Hepatocyte (in vitro differentiated cells): Measurements from ENCODE around the gene SH3GL2.

Experiments
- EZH2phosphoT487 ChIP-seq: fragments of 200-600 bp; sonication (generic); IDR thresholded peaks from one replicate; pipeline ENCODE4 v1.6.1; 2018; ENCODE audit warnings: antibody characterized with exemption, mild to moderate bottlenecking, low read depth, moderate library complexity; ENCODE audit not compliant: unreplicated experiment, severe bottlenecking
- TF ChIP-seq, protein P1 (sequence below): fragments of 200-600 bp; sonication (generic); IDR thresholded peaks from 2 replicates; pipeline ENCODE4 v1.5.1; 2016; ENCODE audit warnings: antibody characterized with exemption, mild to moderate bottlenecking; ENCODE audit not compliant: poor library complexity

DNA sequence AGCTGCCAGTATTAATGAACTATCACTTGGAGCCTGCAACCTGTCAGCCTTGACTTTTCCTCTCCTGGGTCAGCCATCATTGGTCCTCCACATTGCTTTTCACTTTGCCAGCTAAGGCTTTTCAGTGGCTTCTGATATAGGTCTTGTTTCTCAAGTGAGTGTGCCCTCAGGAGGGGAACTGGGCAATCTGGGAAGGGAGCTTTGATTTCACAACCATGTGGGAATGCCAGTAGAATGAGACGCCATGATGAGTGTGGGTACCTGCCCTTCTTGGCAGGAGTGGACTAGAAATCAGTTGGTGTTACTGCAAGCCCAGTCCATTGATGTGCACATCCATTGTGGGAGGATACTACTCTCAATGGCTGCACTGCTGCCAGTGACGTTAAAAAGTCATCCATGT, 54.1 kb downstream of the SH3GL2 start:
- TF ChIP-seq, protein P1, sequence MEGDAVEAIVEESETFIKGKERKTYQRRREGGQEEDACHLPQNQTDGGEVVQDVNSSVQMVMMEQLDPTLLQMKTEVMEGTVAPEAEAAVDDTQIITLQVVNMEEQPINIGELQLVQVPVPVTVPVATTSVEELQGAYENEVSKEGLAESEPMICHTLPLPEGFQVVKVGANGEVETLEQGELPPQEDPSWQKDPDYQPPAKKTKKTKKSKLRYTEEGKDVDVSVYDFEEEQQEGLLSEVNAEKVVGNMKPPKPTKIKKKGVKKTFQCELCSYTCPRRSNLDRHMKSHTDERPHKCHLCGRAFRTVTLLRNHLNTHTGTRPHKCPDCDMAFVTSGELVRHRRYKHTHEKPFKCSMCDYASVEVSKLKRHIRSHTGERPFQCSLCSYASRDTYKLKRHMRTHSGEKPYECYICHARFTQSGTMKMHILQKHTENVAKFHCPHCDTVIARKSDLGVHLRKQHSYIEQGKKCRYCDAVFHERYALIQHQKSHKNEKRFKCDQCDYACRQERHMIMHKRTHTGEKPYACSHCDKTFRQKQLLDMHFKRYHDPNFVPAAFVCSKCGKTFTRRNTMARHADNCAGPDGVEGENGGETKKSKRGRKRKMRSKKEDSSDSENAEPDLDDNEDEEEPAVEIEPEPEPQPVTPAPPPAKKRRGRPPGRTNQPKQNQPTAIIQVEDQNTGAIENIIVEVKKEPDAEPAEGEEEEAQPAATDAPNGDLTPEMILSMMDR, result no peak
- TF ChIP-seq EZH2phosphoT487, result no peak
